HG02852 (cell line): ENCODE data around the gene GPS1.

Experiments used
- ATAC-seq: cut with Tn5 transposase; IDR thresholded peaks from one replicate; pipeline ENCODE4 v1.9.1; 2021; ENCODE audit warnings: mild to moderate bottlenecking, moderate library complexity; ENCODE audit not compliant: unreplicated experiment

The GPS1 gene

GRCh38 chr17:82041144-82041814 lies 10.4 kb upstream of the GPS1 start:
- no peak for ATAC-seq

- no peak for ATAC-seq
Observed at GRCh38 chr17:82042649-82043048, 9.0 kb upstream of the GPS1 start.

- no peak for ATAC-seq
Observed at GRCh38 chr17:82043507-82043906, 8.2 kb upstream of the GPS1 start.

GRCh38 chr17:82045936-82046484 lies 5.7 kb upstream of the GPS1 start:
- no peak for ATAC-seq

GRCh38 chr17:82046903-82047302 lies 4.8 kb upstream of the GPS1 start:
- no peak for ATAC-seq

- no peak for ATAC-seq
Observed at GRCh38 chr17:82047379-82047778, 4.3 kb upstream of the GPS1 start.

- ATAC-seq = no peak
Observed at GRCh38 chr17:82047914-82048570, 3.7 kb upstream of the GPS1 start.

GRCh38 chr17:82048571-82048971 lies 3.1 kb upstream of the GPS1 start:
- no peak for ATAC-seq

- ATAC-seq = no peak
Observed at GRCh38 chr17:82049106-82049505, 2.6 kb upstream of the GPS1 start.

GRCh38 chr17:82049521-82049971 lies 2.2 kb upstream of the GPS1 start:
- ATAC-seq = no peak

- no peak for ATAC-seq
Observed at GRCh38 chr17:82050152-82050760, 1.4 kb upstream of the GPS1 start.

- no peak for ATAC-seq
Observed at GRCh38 chr17:82050761-82051641, 697 bp upstream of the GPS1 start.

- no peak for ATAC-seq
Observed at GRCh38 chr17:82052638-82053059, 951 bp downstream of the GPS1 start.

- ATAC-seq = no peak
Observed at GRCh38 chr17:82053130-82053529, 1.4 kb downstream of the GPS1 start.

- ATAC-seq = no peak
Observed at GRCh38 chr17:82053556-82054263, 2.0 kb downstream of the GPS1 start.

- no peak for ATAC-seq
Observed at GRCh38 chr17:82054351-82055022, 2.8 kb downstream of the GPS1 start.

- no peak for ATAC-seq
Observed at GRCh38 chr17:82055023-82055964, 3.6 kb downstream of the GPS1 start.

GRCh38 chr17:82055965-82056728 lies 4.4 kb downstream of the GPS1 start:
- no peak for ATAC-seq
